GM18907 (cell line): Measurements from ENCODE around the gene GRAMD4.
"Not testable (repeated sequence)": the region's sequence is repeated elsewhere in the genome, so short reads cannot be mapped to it uniquely, and the experiment has no call there.

Experiments used
- ATAC-seq: cut with Tn5 transposase; IDR thresholded peaks from one replicate; pipeline ENCODE4 v1.9.1; 2021; ENCODE audit warnings: mild to moderate bottlenecking, moderate library complexity; ENCODE audit not compliant: unreplicated experiment

GRAMD4 gene

DNA sequence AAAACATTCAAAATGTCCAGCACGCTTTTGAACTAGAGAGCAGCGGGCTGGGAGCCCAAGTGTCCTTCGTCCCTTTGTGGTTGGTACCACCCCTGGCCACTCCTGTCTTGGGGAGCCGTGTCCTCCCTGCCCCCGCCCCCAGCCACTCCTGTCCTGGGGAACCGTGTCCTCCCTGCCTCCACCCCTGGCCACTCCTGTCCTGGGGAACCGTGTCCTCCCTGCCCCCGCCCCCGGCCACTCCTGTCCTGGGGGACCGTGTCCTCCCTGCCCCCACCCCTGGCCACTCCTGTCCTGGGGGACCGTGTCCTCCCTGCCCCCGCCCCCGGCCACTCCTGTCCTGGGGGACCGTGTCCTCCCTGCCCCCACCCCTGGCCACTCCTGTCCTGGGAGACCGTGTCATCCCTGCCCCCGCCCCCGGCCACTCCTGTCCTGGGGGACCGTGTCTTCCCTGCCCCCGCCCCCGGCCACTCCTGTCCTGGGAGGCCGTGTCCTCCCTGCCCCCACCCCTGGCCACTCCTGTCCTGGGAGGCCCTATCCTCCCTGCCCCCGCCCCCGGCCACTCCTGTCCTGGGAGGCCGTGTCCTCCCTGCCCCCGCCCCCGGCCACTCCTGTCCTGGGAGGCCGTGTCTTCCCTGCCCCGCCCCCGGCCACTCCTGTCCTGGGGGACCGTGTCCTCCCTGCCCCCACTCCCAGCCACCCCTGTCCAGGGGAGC is 14.9 kb downstream of the GRAMD4 start:
- ATAC-seq: not testable (repeated sequence)

DNA sequence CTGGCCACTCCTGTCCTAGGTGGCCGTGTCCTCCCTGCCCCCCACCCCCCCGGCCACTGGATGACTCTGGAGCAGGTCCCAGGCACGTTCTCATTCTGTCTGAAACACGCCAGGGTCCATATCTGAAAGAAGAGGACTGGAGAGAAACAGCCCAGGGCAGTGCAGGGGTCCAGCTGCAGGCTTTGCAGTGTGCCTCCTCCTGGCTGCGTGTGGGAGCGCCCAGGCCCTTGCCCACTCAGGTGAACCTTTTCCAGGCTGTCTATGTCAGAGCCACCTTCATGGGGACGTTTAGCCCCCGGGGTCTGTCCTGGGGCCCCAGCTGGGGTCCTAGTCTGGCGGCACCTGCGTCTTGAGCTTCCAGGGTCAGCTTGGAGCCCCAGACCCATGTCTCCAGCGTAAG is 15.6 kb downstream of the GRAMD4 start:
- no peak for ATAC-seq

GRCh38 chr22:46636221-46637002 is 16.2 kb downstream of the GRAMD4 start:
- ATAC-seq: no peak

- no peak for ATAC-seq
These were observed 17.8 kb downstream of the GRAMD4 start for GRCh38 chr22:46637711-46638600.

- no peak for ATAC-seq
These were observed 18.6 kb downstream of the GRAMD4 start for GRCh38 chr22:46638601-46639431.

DNA sequence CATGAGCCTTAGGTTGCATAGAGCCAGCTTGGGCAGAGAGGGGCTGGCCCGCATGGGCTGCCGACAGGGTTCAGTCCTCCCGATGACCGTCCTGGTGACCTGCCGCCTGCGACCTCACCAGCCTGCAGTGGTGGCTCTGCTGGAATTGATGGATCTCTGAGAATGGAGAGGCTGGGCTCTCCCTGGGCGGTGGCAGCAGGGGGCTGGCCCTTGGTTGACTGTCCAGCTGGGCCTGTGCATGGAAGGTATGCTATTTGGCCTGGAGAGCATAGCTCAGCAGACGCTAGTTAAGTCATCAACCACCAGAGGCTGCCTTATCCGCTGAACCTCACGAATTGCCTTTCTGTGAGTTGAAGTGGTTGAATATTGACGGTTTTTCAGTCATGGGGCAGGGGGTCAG is 19.7 kb downstream of the GRAMD4 start:
- ATAC-seq: no peak

DNA sequence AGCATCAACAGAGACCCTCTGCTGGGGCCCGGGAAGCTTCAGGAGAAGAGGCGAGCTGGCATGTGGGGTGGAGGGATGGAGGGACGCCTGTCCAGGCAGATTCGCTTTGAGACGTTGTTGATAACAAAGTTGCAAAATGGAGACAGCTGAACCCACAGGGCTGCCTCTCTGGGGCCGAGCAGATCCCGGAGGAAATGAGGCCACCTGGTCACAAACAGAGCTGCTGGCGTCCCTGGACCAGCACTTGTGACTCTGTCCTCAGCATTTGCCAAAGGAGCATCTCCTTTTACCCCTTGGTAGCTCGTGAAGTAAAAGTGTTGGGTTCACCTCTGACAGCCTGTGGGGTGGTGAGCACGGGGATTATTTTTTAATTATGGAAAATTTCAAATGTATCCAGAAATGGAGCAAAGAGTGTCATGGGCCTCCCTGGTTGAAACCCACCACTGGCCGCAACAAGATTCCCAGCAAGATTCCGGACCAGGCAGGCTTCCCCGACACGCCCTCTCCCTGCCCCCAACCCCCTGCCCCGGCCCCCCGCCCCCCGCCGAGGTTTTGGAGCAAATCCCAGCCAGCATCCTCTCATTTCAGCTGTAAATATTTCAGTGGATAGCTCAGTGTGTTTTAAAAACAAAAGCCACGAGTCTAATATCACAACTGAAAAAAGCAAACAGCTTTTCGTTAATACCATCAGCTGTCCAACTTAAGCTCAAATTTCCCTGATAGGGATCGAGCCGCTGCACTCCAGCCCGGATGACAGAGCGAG is 20.3 kb downstream of the GRAMD4 start:
- no peak for ATAC-seq

DNA sequence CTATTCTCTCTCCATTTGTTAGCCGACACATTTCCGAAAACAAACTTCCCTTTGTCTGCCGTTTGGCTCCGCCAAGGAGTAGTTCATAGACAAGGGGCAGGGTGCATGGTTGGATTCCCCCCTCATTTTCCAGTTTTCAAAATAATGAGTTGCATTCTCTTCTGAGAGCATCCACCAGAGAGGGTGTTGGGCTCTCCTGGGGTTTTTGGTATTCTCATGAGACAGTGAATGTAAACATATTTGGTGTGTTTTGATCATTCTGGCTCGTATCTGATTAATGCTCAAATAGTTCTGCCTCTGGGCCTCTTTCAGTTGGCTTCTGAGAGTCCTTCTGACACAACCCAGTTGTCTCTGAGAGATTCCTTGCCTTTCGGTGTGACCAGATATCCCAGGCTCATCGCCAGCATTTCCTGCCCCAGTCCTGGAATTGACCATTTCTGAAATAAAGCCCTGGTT is 21.7 kb downstream of the GRAMD4 start:
- no peak for ATAC-seq

GRCh38 chr22:46642840-46643480 is 22.8 kb downstream of the GRAMD4 start:
- ATAC-seq: not testable (repeated sequence)

DNA sequence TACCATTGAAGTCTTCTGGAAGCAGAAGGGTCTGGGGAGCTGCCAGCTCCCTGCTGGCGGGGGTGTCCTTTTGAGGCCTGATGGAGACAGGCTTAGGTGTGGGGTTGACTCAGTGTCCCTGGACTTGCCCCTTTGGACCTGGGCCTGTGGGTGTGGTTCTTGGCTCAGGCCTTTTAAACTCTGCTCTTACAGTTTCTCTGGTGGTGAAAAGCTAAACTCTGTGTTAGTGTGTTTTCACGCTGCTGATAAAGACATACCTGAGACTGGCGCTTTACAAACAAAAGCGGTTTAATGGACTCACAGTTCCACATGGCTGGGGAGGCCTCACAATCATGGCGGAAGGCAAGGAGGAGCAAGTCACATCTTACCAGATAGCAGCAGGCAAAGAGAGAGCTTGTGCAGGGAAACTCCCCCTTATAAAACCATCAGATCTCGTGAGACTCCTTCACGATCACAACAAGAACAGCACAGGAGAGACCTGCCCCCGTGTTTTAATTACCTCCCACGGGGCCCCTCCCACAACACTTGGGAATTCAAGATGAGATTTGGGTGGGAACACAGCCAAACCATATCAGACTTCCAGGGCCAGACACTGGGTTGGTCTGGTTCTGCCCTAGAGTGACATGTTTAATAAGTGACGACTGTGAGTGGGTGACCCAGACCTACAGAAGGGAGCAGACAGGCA is 26.5 kb downstream of the GRAMD4 start:
- no peak for ATAC-seq

GRCh38 chr22:46648225-46648820 is 28.1 kb downstream of the GRAMD4 start:
- not testable (repeated sequence) for ATAC-seq

DNA sequence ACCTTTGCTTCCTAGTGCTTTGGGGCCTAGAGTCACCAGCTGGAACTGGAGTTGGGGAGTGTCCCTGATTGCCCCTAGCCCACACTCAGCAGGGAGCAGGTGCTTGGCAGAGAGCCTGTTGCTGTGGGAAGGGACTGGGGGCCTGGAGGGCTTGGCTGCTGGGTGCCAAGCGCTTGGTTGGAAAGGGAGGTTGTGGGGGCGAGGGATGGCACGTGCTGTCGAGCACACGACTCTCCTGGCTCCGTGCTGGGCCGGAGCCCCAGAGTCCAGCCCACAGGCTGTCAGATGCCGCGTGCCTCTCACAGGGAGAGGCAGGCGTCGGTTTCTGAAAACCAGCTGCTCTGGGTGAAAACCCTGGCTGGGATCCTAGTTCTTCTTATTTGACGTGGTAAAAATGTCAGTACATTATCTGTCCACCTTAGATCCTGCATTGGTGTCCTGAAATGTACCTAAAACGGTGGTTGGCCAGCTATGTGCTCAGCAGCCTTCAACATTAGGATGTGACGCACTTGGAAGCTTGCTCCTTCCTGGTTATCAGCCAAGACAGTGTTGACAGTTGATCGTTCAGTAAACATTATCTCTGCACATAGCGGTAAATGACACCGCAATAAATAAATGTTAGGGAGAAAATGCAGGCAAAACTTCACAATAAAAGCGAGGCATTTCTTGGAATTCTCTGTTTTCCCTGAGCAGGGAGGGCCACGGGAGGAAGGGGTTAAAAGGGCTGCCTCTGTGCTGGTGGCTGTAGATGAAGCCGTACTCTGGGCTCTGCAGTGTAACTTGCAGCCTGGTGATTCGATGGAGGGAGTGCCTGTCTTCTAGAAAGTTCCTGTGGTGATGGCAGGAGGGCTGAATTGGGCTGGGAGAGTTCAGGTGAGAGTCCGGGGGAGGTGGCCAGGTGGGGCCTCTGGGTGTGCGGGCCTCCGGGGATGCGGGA is 29.2 kb downstream of the GRAMD4 start:
- ATAC-seq: no peak

DNA sequence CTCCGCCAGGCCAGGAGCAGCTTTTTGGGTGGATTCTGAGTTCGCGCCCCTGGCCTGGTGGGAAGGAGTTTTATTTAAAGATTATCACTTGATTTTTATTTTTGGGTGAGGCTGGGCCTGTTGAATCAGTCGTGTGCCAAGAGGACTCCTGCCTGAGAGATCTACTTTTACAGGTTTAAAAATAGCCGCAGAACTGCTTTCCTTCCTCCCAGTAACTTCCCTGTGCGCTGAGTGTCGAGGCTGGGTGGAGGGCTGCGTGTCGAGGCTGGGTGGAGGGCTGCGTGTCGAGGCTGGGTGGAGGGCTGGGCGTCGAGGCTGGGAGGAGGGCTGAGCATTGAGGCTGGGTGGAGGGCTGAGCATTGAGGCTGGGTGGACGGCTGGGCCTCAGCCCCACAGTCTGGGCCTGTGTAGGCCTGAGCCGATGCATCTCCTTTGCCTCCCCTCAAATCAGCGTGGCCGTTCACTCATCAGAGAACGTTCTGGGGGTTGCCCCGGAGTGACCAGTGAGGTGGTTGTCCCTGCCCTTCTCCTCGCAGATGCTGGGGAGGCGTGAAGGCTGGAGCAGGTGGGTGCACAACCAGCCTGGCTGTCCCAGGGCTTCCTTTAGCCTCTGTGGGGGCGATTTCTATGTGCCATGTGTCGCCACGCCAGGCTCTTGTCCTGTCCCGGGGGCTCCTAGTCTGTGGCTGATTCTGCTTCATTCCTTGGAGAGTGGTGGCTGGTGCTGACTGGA is 30.1 kb downstream of the GRAMD4 start:
- no peak for ATAC-seq

GRCh38 chr22:46651316-46651715 is 31.1 kb downstream of the GRAMD4 start:
- no peak for ATAC-seq

DNA sequence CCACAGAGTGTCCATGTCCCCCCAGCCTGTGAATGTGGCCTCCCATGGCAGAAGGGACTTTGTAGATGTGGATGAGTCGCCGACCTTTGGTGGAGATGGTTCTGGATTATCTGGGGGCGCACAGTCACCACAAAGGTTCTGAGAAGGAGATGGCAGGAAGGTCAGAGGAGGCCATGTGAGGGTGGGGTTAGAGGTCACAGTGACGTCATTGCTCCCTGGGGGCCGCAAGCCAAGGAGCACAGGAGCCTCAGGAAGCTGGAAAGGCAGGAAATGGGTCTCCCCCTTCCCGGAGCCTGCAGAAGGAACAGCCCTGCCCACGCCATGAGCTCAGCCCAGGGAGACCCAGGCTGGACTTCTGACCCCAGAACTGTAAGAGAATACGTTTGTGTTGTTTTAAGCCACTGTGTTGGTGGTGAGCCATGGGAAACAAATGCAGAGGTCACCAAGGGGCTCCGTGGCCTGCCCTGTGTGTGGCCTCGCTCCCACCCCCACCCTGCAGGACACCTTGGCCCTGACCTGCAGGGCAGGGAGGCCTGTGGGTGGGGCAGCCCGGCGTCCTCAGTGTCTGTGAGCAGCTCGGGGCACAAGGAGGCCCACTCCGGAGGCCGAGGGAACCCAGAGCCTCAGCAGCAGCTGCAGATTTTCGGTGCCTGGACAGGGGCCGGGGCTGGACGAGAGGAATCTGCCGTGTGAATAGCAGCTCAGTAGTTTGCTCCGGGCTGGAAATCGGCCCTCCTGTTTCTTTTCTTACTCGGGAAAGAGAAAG is 32.1 kb downstream of the GRAMD4 start:
- ATAC-seq: no peak

GRCh38 chr22:46652847-46653331 is 32.7 kb downstream of the GRAMD4 start:
- no peak for ATAC-seq
